Inferior parietal cortex (tissue), 1 donor: ENCODE results near the gene SLC16A11.

Experiments
- DNase-seq: peaks from one replicate; pipeline ENCODE4 v3.0.0-alpha.2; 2016; ENCODE audit errors: extremely low spot score

SLC16A11 gene

DNA sequence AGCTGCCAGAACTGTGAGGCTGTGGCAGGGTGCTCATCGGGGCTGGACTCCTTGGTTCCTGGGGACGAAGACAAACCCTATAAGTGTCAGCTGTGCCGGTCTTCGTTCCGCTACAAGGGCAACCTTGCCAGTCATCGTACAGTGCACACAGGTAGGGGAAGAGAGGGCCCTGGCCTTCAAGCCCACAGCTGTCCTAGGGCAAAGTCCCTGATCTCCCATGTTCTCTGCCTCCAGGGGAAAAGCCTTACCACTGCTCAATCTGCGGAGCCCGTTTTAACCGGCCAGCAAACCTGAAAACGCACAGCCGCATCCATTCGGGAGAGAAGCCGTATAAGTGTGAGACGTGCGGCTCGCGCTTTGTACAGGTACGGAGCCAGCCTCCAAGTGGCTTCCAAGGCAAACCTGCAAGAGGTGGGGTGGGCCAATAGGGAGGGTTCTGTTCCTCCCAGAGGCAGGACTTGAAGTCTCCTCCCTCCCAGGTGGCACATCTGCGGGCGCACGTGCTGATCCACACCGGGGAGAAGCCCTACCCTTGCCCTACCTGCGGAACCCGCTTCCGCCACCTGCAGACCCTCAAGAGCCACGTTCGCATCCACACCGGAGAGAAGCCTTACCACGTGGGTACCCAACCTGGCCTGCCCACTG, 17.3 kb downstream of the SLC16A11 start:
- no peak for DNase-seq

DNA sequence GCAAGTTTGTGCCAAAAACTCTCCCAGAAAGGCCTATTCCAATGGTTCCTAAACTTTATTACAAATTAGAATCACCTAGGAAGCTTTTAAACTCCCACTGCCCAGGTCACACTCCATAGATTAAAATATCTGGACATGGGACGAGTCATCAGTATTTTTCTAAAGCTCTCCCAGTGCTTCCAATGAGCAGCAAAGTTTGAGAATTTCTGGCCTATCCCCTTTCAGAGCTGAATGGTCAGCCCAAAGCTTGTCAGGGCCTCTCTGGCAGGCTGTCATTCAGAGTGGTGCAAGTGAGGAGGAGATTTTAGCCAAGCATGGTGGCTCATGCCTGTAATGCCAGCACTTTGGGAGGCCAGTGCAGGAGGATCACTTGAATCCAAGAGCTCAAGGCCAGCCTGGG, 18.6 kb downstream of the SLC16A11 start:
- no peak for DNase-seq

DNA sequence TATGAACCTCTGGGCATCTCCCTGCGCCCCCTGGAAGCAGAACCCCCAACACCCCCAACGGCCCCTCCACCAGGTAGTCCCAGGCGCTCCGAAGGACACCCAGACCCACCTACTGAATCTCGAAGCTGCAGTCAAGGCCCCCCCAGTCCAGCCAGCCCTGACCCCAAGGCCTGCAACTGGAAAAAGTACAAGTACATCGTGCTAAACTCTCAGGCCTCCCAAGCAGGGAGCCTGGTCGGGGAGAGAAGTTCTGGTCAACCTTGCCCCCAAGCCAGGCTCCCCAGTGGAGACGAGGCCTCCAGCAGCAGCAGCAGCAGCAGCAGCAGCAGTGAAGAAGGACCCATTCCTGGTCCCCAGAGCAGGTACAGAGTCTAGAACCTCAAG, 19.5 kb downstream of the SLC16A11 start:
- DNase-seq: no peak

DNA sequence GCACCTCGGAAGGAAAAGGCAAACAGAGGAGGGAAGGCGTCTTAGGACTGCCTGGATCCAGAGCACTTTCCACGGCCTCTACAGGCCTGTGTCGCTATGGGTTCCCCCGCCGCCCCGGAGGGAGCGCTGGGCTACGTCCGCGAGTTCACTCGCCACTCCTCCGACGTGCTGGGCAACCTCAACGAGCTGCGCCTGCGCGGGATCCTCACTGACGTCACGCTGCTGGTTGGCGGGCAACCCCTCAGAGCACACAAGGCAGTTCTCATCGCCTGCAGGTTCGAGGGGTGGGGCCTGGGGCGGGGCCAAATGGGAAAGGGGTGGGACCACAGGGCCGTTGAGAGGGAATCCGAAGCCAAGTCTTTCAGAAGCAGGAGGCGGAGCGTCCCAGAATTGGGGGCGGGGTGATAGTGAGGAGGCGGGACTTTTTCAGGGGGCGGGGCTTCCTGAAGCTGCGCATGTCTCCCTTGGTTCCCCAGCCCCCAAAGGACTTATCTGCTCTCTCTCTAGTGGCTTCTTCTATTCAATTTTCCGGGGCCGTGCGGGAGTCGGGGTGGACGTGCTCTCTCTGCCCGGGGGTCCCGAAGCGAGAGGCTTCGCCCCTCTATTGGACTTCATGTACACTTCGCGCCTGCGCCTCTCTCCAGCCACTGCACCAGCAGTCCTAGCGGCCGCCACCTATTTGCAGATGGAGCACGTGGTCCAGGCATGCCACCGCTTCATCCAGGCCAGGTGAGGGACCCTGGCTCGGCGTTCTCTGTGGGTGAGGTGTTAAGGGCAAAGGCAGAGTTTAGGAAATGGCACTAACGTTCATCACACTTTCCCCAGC, 20.1 kb downstream of the SLC16A11 start:
- peak; percentile 50 for DNase-seq

DNA sequence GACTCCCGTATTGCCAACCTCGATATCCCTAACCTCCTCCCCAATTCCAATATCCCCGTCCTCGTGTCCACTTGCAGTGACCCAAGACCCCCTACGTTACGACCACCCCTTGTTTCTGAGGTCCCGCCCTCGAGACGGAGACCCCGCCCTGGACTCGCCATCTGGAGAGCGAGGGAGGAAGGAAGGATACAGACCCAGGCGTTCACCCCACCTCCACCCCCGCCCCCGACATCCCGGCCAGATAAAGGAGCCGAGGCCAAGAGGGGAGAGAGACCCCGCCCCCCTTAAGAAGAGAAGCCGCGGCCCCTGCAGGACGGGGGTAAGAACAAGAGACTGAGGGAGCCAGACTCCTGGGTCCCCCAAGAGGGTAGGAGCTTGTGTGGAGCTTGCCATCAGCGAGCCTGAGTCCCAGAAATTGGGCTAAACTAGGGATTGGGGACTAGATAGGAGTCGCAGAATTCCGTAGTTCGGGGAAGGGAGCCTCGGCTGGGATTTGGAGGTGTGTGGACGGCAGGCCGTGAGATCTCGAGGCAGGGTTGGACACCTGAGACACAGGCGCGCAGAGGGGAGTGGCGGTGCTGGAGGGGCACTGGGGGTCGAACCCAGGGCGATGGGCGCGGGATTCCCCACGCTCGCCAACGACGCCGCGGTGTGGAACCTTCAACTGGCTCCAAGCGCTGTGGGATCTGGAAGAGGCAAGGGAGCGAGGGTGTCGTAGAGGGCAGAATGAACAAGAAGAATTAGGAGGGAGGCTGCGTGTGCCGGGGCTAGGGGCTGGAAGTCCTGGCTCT, 20.9 kb downstream of the SLC16A11 start, which contains the start of gene BCL6B:
Gene BCL6B (plus strand): TSS at position 270 of the 791 bp plus-strand sequence. CDS start 622 bp downstream, outside the sequence.
- DNase-seq: no peak

DNA sequence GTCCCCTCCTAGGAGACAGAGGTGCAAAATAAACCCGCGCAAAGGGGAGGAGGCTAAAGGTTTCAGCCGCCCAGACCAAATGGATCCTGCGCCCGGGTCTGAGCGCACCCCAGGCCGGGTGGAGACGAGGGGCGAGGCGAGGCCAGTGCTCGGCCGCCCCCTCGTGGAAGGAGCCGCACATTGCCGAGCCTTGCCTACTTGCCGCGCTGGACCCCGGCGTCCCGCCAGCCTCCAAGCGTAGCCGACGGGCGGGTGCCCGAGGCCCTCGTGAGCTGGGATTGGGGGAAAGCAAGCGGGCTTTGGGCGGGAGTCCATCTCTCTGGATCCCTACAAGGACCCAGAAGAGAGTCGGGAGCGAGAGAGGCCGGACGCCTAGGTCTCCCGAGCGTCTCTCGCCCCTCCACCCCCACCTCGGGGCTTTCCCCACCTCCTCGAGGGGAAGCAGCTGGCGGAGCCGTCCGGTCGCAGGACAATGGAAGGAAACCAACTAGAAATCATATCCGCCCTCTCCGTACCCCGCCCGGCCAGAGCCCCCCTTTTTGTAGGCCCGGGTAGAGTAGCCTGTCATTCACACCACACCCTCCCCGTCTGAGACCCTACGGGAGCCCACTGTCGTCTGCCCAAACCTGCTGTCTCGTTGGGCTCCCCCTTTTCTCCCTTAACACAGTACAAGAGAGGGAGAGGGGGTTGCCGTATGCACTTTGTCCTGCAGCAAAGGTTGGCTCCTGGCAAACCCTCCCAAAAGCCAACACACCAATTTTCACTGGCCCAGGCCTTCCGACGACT, 21.7 kb downstream of the SLC16A11 start:
- peak; percentile 69 for DNase-seq

DNA sequence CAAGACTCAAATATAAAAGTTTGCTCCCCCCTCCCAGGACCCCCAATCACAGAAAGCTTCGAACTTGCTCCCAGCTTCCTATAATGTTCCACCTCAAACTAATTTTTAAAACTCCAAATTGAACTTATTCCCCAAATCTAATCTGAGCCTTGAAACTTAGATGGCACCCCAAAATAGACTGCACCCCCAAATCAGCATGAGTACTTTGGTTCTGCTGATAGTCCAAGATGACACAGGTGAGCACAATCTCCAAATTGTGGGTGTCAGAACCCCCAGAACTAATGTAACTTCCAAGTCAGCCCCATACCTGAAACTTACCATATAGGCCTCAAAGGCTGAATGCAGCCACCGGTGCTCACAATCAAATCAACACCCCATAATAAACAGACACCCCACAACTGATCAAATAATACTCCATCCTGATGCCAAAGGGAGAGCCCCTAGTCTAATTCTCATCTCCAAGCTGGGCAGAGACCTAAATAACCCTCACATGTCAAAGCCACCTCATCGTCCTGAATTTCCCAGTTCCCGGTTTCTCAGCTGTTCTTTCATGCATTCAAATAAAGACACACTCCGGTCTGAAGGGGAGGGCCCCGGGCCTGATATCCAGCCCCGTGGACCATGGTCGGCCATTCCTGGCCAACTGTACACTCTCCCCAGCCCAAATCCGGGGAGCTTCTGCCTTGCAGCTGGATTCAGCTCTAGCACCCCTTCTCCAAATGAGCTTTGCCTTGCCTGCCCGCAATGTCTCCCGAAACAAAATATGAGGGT, 22.8 kb downstream of the SLC16A11 start:
- no peak for DNase-seq

DNA sequence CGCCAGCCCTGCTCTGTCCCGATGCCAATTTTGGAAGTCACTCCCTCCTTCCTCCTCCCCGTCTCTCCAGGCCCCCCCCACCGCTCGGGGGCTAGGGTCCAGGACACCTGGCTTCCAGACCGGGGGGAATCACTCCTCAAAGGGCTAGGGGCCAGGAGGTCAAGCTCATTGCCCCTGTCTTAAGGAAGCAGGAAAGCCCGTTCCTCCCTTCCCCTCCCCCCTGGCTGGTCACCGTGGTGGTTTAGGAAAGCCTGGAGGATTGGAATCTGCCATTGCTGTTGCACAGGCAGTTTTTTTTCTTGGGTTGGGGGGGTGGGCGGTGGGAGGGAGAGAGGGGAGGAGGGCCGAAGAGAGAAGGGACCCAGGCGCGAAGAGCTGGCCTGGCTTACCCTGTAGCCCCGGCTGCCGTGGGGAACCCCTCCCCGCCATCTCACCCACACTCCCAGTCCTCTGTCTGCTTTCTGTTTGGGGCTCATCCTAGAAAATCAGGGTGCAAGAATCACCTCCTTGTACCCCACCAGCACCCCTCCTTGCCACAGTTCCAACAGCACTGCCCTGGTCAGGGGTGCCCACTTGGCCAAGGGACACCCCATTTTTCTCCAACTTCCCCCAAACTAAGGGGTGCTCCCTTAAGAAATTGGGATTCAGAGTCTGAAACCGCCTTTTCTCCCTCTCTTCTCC, 23.9 kb downstream of the SLC16A11 start:
- DNase-seq: no peak

DNA sequence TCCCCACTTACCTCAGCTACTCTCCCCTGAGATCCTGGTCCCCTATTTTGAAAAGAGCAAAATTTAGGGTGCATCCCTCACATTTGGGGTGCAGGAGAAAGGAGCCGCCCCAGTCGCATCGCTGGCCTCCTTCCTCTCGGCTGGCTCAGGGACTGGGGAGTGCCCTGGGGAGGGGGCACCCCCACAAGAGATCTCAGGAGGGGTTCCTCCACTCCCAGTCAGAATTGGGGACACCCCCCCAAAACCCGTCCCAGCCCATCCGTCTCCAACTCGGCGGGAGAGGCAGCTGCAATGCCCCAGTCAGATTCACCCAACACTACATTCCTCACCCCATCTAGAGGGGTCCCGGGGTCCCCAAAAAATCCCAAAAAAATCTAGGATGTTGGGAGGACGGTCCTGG, 24.5 kb downstream of the SLC16A11 start:
- no peak for DNase-seq

DNA sequence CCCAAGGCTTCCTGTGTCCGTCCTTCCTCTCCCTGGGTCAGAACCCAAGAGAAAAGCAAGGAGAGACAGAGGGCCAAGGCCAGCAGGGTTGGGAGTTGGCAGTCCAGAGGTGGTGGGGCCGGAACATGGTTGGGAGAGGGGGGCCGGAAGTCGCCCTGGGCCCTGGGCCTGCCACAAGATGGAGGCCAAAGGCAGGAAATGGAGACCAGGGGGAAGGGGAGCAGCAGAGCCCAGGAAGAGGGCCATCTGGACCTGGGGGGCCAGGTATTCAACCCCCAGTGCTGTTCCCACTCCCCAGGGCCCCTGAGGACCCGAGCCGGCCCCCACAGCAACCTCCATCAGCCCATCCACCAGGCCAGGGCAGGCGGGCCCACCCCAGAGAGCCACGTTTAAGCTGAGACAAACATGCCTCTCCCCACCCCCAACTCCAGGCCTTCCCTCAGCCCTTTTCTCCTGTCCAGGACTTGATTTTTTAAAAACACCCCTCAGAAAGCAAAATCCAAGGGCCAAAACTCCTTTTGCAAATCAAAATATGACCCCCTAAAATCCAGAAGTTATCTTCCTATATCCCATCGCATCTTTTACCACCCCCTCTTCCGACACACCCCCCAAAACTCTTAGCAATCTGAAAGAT, 25.4 kb downstream of the SLC16A11 start:
- no peak for DNase-seq

DNA sequence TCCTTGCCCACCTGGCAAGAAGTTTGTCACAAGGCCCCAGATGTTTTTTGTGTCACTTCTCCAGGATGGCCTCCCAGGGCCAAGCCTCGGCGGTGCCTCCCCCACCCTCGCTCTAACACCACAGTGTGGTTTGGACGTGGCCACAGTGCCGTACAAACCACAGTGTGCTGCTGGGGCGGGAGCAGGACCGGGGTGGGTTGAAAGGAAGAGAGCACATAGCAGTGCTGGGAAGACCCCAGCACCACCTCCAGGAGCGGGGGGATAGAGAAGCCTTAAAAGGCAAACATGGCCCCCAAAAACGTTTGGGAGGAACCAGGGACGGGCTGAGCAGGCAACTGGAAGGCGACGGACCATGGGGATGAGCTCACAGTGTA, 26.1 kb downstream of the SLC16A11 start:
- no peak for DNase-seq

DNA sequence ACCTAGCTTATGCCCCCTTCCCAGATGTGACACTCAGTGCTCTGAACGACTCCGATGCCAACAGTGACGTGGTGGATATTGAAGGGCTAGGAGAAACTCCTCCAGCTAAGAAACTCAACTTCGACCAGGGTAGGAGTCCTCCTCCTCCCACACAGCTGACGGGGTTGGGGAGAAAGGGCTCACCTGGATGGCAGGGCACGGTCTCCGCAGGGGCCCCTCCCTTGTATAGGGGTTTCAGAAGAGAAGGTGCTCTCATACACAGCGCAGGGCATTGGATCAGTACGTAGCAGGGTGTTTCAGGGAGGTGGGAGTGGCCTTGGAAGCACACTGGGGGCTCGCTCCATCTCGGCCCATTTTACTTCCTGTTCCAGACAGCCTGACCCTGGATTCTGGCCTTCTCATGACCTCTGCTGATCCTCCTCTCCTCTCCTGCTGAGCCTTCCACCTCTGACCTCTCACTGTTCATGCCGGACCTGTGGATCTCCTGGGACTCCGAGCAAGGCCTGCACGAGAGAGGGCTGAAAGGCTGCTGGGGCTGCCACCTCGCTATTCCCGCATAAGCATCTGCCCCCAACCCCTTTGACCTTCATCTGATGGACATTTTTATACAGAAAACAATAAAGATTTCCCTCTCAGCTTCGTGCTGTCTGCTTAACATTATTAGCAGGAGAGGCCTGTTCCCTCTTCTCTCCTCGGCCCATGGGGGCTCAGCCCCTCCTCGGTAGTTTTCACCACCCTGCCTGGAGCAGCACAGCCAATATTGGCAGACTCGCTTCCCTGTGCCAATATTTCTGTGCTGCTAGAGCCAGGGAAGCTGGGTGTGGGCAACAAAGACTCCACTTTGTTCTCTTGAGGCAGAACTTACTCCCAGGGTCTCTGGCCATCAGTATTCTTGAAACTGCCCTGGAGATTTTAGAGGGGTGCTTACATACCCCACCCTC, 26.7 kb downstream of the SLC16A11 start:
- DNase-seq: no peak

DNA sequence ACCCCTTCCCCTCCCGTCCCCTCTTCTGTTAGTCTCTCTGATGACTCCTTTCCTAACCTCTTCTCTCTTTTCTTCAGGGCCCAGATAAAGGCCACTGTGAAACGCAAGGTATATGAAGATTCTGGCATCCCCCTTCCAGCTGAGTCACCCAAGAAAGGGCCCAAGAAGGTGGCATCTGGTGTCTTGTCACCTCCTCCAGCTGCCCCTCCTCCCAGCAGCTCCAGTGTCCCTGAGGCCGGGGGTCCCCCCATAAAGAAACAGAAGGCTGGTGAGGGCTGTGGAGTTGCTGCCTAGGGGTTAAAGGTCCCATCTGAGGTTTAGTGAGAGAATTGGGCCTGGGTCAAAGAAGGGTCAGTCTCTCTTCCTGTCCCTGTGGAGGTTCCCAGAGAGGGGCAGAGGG, 27.5 kb downstream of the SLC16A11 start:
- no peak for DNase-seq

DNA sequence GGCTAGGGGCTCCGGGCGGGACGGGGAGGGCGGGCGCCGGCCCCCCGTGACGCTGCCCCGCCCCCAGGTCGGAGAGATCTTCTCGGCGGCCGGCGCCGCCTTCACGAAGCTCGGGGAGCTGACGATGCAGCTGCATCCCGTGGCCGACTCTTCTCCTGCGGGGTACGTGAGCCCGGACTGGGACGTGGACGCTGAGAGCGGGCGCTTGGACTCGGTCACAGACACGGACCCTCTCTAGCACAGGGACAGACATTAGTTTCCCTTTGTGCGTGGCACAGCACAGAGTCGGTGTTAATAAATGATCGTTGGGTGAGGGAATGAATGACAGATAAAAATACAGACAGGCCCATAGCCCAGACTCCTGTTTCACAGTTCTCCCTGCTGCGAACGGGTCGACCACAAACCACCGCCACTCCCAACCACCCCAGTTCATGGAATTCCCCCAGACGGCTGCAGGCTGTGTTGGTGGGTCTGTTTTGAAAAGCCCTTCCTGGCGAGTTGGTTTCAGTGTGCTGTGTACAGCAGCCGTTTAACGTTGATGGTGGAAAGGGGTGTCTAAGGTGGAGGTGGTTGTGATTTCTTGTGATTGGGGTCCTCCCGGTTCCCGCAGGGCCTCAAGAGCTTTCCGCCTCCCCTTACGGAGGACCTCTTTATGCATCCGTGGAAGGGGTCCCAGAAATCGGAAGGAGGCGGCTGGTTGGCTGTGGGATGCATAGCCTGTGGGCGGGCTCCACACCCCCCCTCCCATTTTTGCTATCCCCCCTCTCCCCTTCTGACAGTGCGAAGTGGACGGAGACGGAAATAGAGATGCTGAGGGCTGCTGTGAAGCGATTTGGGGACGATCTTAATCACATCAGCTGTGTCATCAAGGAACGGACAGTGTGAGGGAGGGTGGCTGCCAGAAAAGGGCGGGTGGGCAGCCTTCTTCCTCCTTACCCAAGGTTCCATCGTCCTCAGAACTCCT, 28.6 kb downstream of the SLC16A11 start:
- peak; percentile 44 for DNase-seq

DNA sequence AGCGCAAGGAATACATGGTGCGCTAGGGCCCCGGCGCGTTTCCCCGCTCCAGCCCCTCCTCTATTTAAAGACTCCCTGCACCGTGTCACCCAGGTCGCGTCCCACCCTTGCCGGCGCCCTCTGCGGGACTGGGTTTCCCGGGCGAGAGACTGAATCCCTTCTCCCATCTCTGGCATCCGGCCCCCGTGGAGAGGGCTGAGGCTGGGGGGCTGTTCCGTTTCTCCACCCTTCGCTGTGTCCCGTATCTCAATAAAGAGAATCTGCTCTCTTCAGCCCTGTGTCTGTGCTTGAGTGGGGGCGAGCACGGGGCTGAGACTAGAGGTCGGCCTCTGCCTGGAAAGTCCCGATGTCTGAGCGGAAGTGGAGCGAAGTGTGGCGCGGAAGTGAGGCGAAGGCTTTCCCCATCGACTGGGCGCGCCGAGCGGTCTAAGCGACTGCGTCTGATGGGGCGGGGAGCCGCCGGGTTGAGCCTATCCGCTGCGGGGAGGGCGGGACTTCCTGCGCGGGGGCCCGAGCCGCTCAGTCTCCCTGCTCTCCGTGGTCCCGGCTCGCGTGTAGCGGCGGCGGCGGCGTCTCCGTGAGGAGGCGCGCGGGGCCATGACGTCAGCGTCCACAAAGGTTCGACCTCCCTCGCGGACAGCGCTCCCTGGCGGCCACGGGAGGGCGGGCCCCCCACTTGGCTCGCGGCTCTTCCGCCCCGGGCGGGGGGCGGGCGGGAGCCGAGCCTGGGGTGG, 29.5 kb downstream of the SLC16A11 start:
- peak; percentile 94 for DNase-seq

DNA sequence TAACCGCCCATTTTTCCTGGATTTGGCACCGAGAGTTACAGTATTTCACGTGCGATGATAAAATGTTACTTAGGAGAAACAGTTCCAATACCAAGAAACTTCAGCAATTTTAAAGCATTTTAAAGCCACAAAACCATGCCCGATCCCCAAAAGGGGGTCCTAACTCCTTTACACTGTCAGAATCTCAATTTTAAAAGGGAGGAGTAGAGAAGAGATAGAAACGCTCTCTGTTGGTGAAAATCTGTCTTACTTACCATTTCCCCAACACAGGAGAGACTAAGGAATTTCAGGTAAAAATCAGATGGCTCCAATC, 32.0 kb downstream of the SLC16A11 start:
- DNase-seq: no peak

DNA sequence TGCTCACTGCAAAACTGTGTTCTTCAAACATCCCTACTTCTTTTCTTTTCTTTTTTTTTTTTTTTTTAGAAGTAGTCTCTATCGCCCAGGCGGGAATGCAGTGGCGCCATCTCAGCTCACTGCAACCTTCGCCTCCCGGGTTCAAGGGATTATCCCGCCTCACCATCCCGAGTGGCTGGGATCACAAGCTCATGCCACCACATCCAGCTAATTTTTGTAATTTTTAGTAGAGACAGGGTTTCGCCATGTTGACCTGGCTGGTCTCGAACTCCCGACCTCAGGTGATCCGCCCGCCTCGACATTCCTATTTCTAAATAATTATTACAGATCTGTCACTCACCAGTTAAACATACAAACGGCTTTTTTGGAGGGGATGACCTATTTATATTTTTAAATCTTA, 32.5 kb downstream of the SLC16A11 start:
- DNase-seq: no peak
